Breast epithelium (tissue), 3 donors: ENCODE results near the gene FNDC1.

Experiments
- POLR2A ChIP-seq: fragments of 450-650 bp; IDR thresholded peaks from one replicate; pipeline ENCODE4 v1.6.1; 2016; ENCODE audit warnings: antibody characterized with exemption, mild to moderate bottlenecking, moderate library complexity
- POLR2AphosphoS5 ChIP-seq, 3 donors: sonication (generic); formaldehyde crosslinking; IDR thresholded peaks; one replicate each; pipeline ENCODE4 v1.6.1; 2017; ENCODE audit warnings: antibody characterized with exemption in 3 of 3
- TF ChIP-seq, protein P1 (sequence below), 3 donors: fragments of 450-650 bp; IDR thresholded peaks; one replicate each; pipeline ENCODE4 v1.5.1; 2016 to 2017; ENCODE audit warnings: antibody characterized with exemption in 3 of 3, mild to moderate bottlenecking in 3 of 3, moderate library complexity in 3 of 3

DNA sequence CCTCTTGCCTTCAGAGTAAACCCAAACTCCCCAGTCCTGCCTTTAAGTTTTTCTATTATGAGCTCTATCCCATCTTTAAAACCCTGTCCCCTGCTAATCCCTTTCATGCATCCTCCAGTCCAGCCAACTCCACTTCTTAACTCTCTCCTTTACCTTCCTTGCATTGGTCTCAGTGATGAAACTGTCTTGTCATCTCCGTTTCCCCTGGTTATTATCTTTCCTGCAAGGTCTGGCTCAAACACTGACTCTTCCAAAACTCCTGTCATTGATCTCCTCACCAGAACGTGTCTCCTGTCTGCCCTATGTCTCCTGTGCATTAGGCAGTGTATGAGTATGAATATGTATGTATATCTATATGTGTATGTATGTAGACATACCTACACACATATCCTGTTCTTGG, 11.8 kb upstream of the FNDC1 start:
- TF ChIP-seq POLR2AphosphoS5 (IDR thresholded peaks at IDR 0.05) (no peak), POLR2A (no peak)
- TF ChIP-seq, protein P1, sequence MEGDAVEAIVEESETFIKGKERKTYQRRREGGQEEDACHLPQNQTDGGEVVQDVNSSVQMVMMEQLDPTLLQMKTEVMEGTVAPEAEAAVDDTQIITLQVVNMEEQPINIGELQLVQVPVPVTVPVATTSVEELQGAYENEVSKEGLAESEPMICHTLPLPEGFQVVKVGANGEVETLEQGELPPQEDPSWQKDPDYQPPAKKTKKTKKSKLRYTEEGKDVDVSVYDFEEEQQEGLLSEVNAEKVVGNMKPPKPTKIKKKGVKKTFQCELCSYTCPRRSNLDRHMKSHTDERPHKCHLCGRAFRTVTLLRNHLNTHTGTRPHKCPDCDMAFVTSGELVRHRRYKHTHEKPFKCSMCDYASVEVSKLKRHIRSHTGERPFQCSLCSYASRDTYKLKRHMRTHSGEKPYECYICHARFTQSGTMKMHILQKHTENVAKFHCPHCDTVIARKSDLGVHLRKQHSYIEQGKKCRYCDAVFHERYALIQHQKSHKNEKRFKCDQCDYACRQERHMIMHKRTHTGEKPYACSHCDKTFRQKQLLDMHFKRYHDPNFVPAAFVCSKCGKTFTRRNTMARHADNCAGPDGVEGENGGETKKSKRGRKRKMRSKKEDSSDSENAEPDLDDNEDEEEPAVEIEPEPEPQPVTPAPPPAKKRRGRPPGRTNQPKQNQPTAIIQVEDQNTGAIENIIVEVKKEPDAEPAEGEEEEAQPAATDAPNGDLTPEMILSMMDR (IDR thresholded peaks at IDR 0.05): no peak
